Transverse colon (tissue), 3 donors: ENCODE data around the gene PKD1.

Source experiments
- POLR2A ChIP-seq: fragments of 450-650 bp; IDR thresholded peaks from one replicate; pipeline ENCODE4 v1.6.1; 2016; ENCODE audit warnings: antibody characterized with exemption, mild to moderate bottlenecking, moderate library complexity
- TF ChIP-seq, protein P1 (sequence below), 5 experiments: fragments of 200-600 bp in 3 of 5; fragments of 450-650 bp in 2 of 5; sonication (generic) in 3 of 5; IDR thresholded peaks; 1 replicate in 2 of 5; 2 replicates in 3 of 5; pipeline ENCODE4 v1.5.1; 2016 to 2017; ENCODE audit warnings: antibody characterized with exemption in 5 of 5, inconsistent platforms in 3 of 5, mild to moderate bottlenecking in 2 of 5, moderate library complexity in 1 of 5

DNA sequence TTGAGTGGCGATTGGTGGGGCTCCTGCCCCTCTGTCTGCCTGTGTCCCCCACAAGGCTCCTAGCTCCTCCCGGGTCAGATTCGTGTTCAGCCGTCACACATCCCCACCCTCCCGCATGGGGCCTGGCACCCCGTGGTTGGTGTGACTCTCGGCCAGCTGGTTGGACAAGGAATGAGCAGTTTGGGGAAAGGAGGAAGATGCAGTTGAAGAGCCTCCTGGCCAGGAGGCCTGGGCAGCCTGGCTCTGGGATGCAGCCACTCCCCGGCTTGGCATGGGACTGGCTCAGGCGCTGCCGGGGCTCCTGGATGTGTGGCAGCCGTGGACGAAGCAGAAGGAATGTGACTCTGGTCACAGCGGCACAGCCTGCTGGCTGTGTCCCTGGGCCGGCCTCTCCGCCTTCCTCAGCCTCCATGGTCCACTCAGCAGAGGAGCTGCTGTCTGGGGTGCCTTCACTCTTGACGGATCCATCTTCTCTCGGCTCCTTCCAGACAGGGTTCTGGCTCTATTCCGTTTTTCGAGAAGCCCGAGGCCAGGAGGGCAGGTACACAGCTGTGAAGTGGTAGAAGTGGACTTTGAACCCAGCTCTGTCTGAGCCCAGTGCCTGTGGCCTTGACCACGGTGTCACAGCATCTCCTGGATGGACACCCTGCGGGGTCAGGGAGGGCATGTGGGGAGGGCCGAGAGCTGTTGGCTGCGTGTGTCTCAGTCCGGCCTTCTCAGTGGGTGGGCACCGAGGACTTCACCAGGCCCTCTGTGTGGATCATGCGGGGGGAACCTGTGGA lies 22.0 kb upstream of the PKD1 start:
- TF ChIP-seq, protein P1, sequence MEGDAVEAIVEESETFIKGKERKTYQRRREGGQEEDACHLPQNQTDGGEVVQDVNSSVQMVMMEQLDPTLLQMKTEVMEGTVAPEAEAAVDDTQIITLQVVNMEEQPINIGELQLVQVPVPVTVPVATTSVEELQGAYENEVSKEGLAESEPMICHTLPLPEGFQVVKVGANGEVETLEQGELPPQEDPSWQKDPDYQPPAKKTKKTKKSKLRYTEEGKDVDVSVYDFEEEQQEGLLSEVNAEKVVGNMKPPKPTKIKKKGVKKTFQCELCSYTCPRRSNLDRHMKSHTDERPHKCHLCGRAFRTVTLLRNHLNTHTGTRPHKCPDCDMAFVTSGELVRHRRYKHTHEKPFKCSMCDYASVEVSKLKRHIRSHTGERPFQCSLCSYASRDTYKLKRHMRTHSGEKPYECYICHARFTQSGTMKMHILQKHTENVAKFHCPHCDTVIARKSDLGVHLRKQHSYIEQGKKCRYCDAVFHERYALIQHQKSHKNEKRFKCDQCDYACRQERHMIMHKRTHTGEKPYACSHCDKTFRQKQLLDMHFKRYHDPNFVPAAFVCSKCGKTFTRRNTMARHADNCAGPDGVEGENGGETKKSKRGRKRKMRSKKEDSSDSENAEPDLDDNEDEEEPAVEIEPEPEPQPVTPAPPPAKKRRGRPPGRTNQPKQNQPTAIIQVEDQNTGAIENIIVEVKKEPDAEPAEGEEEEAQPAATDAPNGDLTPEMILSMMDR (IDR thresholded peaks at IDR 0.05): no peak
- no peak for TF ChIP-seq POLR2A
